HCT116 (cell line): ENCODE measurements around the gene GRSF1. TPM values are rescaled to one million over a fixed set of nuclear protein-coding genes. Genes with fewer than 3 reads are reported as not detected.

Source experiments
- ATAC-seq: fragments of 200-7000 bp; cut with Tn5 transposase; 2 replicates; pipeline ENCODE4 v1.9.1; 2020; ENCODE audit warnings: mild to moderate bottlenecking, moderate library complexity
- BruUV-seq: library from RNA; stranded (reverse); fragments of 400-500 nt; replicated peaks from 2 replicates; lab custom pipeline; 2021; lab: Mats Ljungman, UMichigan
- CTCF ChIA-PET: fragments of 300-600 bp; sonication (Branson Sonifier 250); formaldehyde crosslinking; loops from one replicate; lab custom pipeline; 2021; ENCODE audit warnings: antibody characterized with exemption; lab: Charles Lee
- POLR2A ChIA-PET: fragments of 300-600, 350-600 bp; sonication (Branson Sonifier 250); formaldehyde crosslinking; loops from one replicate; lab custom pipeline; 2021; ENCODE audit warnings: antibody characterized with exemption; lab: Charles Lee
- RAD21 ChIA-PET, 2 experiments: fragments of 300-600 bp; sonication (Branson Sonifier 250); formaldehyde crosslinking; loops; one replicate each; lab custom pipeline; 2023; ENCODE audit warnings: low total read pairs in 2 of 2; ENCODE audit not compliant: uncharacterized antibody in 2 of 2, unreplicated experiment in 2 of 2, low non-redundant PET in 1 of 2; lab: Charles Lee
- DNase-seq: peaks from one replicate; pipeline ENCODE4 v3.0.0-alpha.2; 2010; ENCODE audit warnings: low read depth, low spot score
- H2AFZ ChIP-seq: fragments of 200-600 bp; shearing (Covaris generic), sonication (generic); 2 replicates; pipeline ENCODE4 v1.6.1; 2017; ENCODE audit warnings: low read depth, mixed run types, mixed read lengths, antibody characterized with exemption, low read length; ENCODE audit not compliant: poor library complexity, severe bottlenecking
- H3K27ac ChIP-seq: 2 replicates; pipeline ENCODE4 v1.5.1; 2012; ENCODE audit warnings: low read depth, low read length
- H3K27me3 ChIP-seq: fragments of 200-600 bp; sonication (generic); 2 replicates; pipeline ENCODE4 v1.6.1; 2016; ENCODE audit warnings: mixed run types, low read length, mixed read lengths; ENCODE audit not compliant: insufficient read depth
- H3K36me3 ChIP-seq, 2 experiments: fragments of 200-500 bp in 1 of 2; fragments of 200-600 bp in 1 of 2; sonication (Bioruptor generic) in 1 of 2; sonication (generic) in 1 of 2; 2 replicates each; pipeline versions ENCODE4 v1.5.1 to v1.6.1; 2014 to 2016; ENCODE audit warnings: low read length in 2 of 2, inconsistent platforms in 1 of 2, mixed read lengths in 1 of 2, mixed run types in 1 of 2; ENCODE audit not compliant: insufficient read depth in 2 of 2, control insufficient read depth in 1 of 2
- H3K4me1 ChIP-seq, 2 experiments: fragments of 200-600 bp in 1 of 2; sonication (generic) in 1 of 2; 2 replicates each; pipeline versions ENCODE4 v1.5.1 to v1.6.1; 2012 to 2017; ENCODE audit warnings: low read length in 2 of 2, inconsistent platforms in 1 of 2, mild to moderate bottlenecking in 1 of 2, mixed read lengths in 1 of 2, mixed run types in 1 of 2, moderate library complexity in 1 of 2; ENCODE audit not compliant: insufficient read depth in 2 of 2, control insufficient read depth in 1 of 2
- H3K4me2 ChIP-seq: fragments of 200-600 bp; sonication (generic); 2 replicates; pipeline ENCODE4 v1.6.1; 2017; ENCODE audit warnings: mixed run types, low read length, mixed read lengths
- H3K4me3 ChIP-seq, 2 experiments: fragments of 200-600 bp in 1 of 2; sonication (generic) in 1 of 2; replicated peaks in 1 of 2; 2 replicates each; pipeline ENCODE4 v1.5.1; 2011 to 2016; ENCODE audit warnings: low read length in 2 of 2, control low read depth in 1 of 2, low read depth in 1 of 2, mild to moderate bottlenecking in 1 of 2, mixed read lengths in 1 of 2, mixed run types in 1 of 2
- H3K79me2 ChIP-seq: fragments of 200-600 bp; sonication (generic); 2 replicates; pipeline ENCODE4 v1.6.1; 2017; ENCODE audit warnings: mild to moderate bottlenecking, mixed run types, low read length, moderate library complexity, mixed read lengths; ENCODE audit not compliant: insufficient read depth
- H3K9ac ChIP-seq: fragments of 200-600 bp; sonication (generic); 2 replicates; pipeline ENCODE4 v1.6.1; 2016; ENCODE audit warnings: low read length, mixed read lengths
- H3K9me2 ChIP-seq: fragments of 200-600 bp; sonication (generic), shearing (Covaris generic); 2 replicates; pipeline ENCODE4 v1.6.1; 2017; ENCODE audit warnings: mixed run types, mild to moderate bottlenecking, moderate library complexity; ENCODE audit not compliant: insufficient read depth
- H3K9me3 ChIP-seq, 2 experiments: fragments of 200-500 bp in 1 of 2; fragments of 200-600 bp in 1 of 2; sonication (Bioruptor generic) in 1 of 2; sonication (generic) in 1 of 2; 2 replicates each; pipeline ENCODE4 v1.6.1; 2014 to 2017; ENCODE audit warnings: low read length in 2 of 2, mixed read lengths in 2 of 2, inconsistent platforms in 1 of 2, low read depth in 1 of 2, mild to moderate bottlenecking in 1 of 2, mixed run types in 1 of 2, moderate library complexity in 1 of 2; ENCODE audit not compliant: control insufficient read depth in 1 of 2, insufficient read depth in 1 of 2
- H4K20me1 ChIP-seq: fragments of 200-600 bp; sonication (generic), shearing (Covaris generic); 2 replicates; pipeline ENCODE4 v1.6.1; 2017; ENCODE audit warnings: mixed run types, mild to moderate bottlenecking, moderate library complexity; ENCODE audit not compliant: insufficient read depth
- ATF3 ChIP-seq: IDR thresholded peaks from 2 replicates; pipeline ENCODE4 v1.6.1; 2012
- CBX3 ChIP-seq: IDR thresholded peaks from 2 replicates; pipeline ENCODE4 v1.6.1; 2012; ENCODE audit warnings: low read depth
- CEBPB ChIP-seq: IDR thresholded peaks from 2 replicates; pipeline ENCODE4 v1.6.1; 2012; ENCODE audit warnings: low read depth
- EGR1 ChIP-seq: IDR thresholded peaks from 2 replicates; pipeline ENCODE4 v1.6.1; 2012; ENCODE audit warnings: low read depth
- ELF1 ChIP-seq: IDR thresholded peaks from 2 replicates; pipeline ENCODE4 v1.6.1; 2012; ENCODE audit warnings: low read depth, borderline replicate concordance
- EZH2 ChIP-seq: fragments of 200-600 bp; sonication (generic); IDR thresholded peaks from 2 replicates; pipeline ENCODE4 v1.6.1; 2017; ENCODE audit warnings: antibody characterized with exemption, mixed run types
- EZH2phosphoT487 ChIP-seq: fragments of 200-600 bp; IDR thresholded peaks from 2 replicates; pipeline ENCODE4 v1.6.1; 2018; ENCODE audit warnings: antibody characterized with exemption, borderline replicate concordance
- FOSL1 ChIP-seq: IDR thresholded peaks from 2 replicates; pipeline ENCODE4 v1.6.1; 2012; ENCODE audit warnings: low read depth
- JUND ChIP-seq: IDR thresholded peaks from 2 replicates; pipeline ENCODE4 v1.6.1; 2012
- MAX ChIP-seq: IDR thresholded peaks from 2 replicates; pipeline ENCODE4 v1.6.1; 2012
- POLR2AphosphoS5 ChIP-seq: IDR thresholded peaks from 2 replicates; pipeline ENCODE4 v1.6.1; 2011; ENCODE audit warnings: mild to moderate bottlenecking, low read depth, low read length, moderate library complexity
- RAD21 ChIP-seq: IDR thresholded peaks from 2 replicates; pipeline ENCODE4 v1.6.1; 2012; ENCODE audit warnings: low read depth, mild to moderate bottlenecking
- REST ChIP-seq: IDR thresholded peaks from 2 replicates; pipeline ENCODE4 v1.6.1; 2012; ENCODE audit warnings: low read depth
- SP1 ChIP-seq: IDR thresholded peaks from 2 replicates; pipeline ENCODE4 v1.6.1; 2012; ENCODE audit warnings: low read depth
- SRF ChIP-seq: IDR thresholded peaks from 2 replicates; pipeline ENCODE4 v1.6.1; 2012; ENCODE audit warnings: low read depth
- TCF7L2 ChIP-seq: IDR thresholded peaks from 2 replicates; pipeline ENCODE4 v1.7.0; 2011; ENCODE audit warnings: borderline replicate concordance, inconsistent platforms; ENCODE audit not compliant: insufficient read depth, insufficient read length; ENCODE audit errors: extremely low read depth
- YY1 ChIP-seq: IDR thresholded peaks from 2 replicates; pipeline ENCODE4 v1.6.1; 2011; ENCODE audit warnings: low read length, low read depth, moderate library complexity, mild to moderate bottlenecking; ENCODE audit not compliant: insufficient replicate concordance; ENCODE audit errors: extremely low read depth
- ZFX ChIP-seq: fragments of 450-650 bp; IDR thresholded peaks from 2 replicates; pipeline ENCODE4 v1.6.1; 2017
- intact Hi-C: fragments of 100-400 bp; cut with micrococcal nuclease; formaldehyde crosslinking; loops from 2 replicates; pipeline ENCODE4 v1.10.0; 2022
- total RNA-seq: library from RNA; stranded (reverse); gene quantifications from one replicate; pipeline ENCODE4 v1.2.1, GENCODE V29; 2021; ENCODE audit not compliant: unreplicated experiment
- TF ChIP-seq, protein P1 (sequence below): IDR thresholded peaks from 2 replicates; pipeline ENCODE4 v1.6.1; 2011; ENCODE audit warnings: mild to moderate bottlenecking, low read length, moderate library complexity; ENCODE audit not compliant: insufficient replicate concordance; ENCODE audit errors: extremely low read depth
- TF ChIP-seq, protein P2 (sequence below), 3 experiments: fragments of 200-600 bp in 1 of 3; sonication (generic) in 1 of 3; IDR thresholded peaks in 2 of 3; conservative IDR thresholded peaks in 1 of 3; 2 replicates each; pipeline ENCODE4 v1.5.1; 2012 to 2017; ENCODE audit warnings: low read depth in 2 of 3, low read length in 2 of 3, antibody characterized with exemption in 1 of 3, borderline replicate concordance in 1 of 3, control low read depth in 1 of 3, mild to moderate bottlenecking in 1 of 3, mixed read lengths in 1 of 3, mixed run types in 1 of 3, moderate library complexity in 1 of 3; ENCODE audit not compliant: insufficient read depth in 1 of 3

The GRSF1 gene
- total RNA-seq, 1 experiment from 2014 or later = 131 TPM

GRCh38 chr4:70788733-70789132 is 51.0 kb downstream of the GRSF1 start:
- Histone ChIP-seq H3K9ac (no peak overlapping the region), H3K36me3 (0 out of 4 replicates have a peak, but pooled peaks cover 0 to 4% of the 10 kb centered on the region in 2 experiments), H3K9me2 (no peaks in the 10 kb centered on the region), H3K79me2 (no peaks in the 10 kb centered on the region), H3K27me3 (no peaks in the 10 kb centered on the region), H3K4me1 (no peaks in the 10 kb centered on the region), H3K4me3 (no peak overlapping the region)
- intact Hi-C loops = no loop called here
- POLR2A ChIA-PET = no interaction called here
- no peak for ATAC-seq
- no peak for TF ChIP-seq RAD21
- TF ChIP-seq ZFX = no peak
- no peak for TF ChIP-seq SRF
- no peak for TF ChIP-seq MAX
- TF ChIP-seq EGR1 = no peak
- TF ChIP-seq TCF7L2 = no peak
- no peak for TF ChIP-seq POLR2AphosphoS5
- TF ChIP-seq SP1 = no peak
- TF ChIP-seq EZH2 = no peak
- TF ChIP-seq YY1 = no peak
- TF ChIP-seq CBX3 = no peak
- TF ChIP-seq, protein P1, sequence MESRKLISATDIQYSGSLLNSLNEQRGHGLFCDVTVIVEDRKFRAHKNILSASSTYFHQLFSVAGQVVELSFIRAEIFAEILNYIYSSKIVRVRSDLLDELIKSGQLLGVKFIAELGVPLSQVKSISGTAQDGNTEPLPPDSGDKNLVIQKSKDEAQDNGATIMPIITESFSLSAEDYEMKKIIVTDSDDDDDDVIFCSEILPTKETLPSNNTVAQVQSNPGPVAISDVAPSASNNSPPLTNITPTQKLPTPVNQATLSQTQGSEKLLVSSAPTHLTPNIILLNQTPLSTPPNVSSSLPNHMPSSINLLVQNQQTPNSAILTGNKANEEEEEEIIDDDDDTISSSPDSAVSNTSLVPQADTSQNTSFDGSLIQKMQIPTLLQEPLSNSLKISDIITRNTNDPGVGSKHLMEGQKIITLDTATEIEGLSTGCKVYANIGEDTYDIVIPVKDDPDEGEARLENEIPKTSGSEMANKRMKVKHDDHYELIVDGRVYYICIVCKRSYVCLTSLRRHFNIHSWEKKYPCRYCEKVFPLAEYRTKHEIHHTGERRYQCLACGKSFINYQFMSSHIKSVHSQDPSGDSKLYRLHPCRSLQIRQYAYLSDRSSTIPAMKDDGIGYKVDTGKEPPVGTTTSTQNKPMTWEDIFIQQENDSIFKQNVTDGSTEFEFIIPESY = no peak
- TF ChIP-seq FOSL1 = no peak
- TF ChIP-seq CEBPB = no peak
- TF ChIP-seq EZH2phosphoT487 = no peak
- TF ChIP-seq REST = no peak
- no peak for TF ChIP-seq JUND
- TF ChIP-seq ATF3 = no peak
- TF ChIP-seq ELF1 = no peak
- TF ChIP-seq, protein P2, sequence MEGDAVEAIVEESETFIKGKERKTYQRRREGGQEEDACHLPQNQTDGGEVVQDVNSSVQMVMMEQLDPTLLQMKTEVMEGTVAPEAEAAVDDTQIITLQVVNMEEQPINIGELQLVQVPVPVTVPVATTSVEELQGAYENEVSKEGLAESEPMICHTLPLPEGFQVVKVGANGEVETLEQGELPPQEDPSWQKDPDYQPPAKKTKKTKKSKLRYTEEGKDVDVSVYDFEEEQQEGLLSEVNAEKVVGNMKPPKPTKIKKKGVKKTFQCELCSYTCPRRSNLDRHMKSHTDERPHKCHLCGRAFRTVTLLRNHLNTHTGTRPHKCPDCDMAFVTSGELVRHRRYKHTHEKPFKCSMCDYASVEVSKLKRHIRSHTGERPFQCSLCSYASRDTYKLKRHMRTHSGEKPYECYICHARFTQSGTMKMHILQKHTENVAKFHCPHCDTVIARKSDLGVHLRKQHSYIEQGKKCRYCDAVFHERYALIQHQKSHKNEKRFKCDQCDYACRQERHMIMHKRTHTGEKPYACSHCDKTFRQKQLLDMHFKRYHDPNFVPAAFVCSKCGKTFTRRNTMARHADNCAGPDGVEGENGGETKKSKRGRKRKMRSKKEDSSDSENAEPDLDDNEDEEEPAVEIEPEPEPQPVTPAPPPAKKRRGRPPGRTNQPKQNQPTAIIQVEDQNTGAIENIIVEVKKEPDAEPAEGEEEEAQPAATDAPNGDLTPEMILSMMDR (IDR thresholded peaks at IDR 0.05 in 2 of 3, conservative IDR thresholded peaks at IDR 0.05 in 1 of 3; ENCODE audit: borderline replicate concordance in 1 of 3, insufficient read depth in 1 of 3, low read depth in 2 of 3, low read length in 2 of 3) = no peak
- TF ChIP-seq, all 23 proteins: peak for 0
- Histone ChIP-seq H3K4me2 (no peak overlapping the region), H3K27ac (no peak overlapping the region), H4K20me1 (no peaks in the 10 kb centered on the region), H3K9me3 (no peaks in the 10 kb centered on the region), H2AFZ (no peak overlapping the region)
- ChIA-PET CTCF (no interaction called here), RAD21 (no interaction called here)
- no peak for DNase-seq
- BruUV-seq = no TSS peak
